ENCODE results near the gene POLA2. TPM values are rescaled to one million over a fixed set of nuclear protein-coding genes. Genes with fewer than 3 reads are reported as not detected.

The POLA2 gene
- 26.8 and 44.2 TPM in 2 replicates for total RNA-seq (2014; rRNA removed; shearing (Covaris generic))

GRCh38 chr11:65261591-65262380 lies at the start of gene POLA2:
Gene POLA2, plus strand, starts transcription at chr11:65261962. Its CDS starts 331 bp downstream, at chr11:65262293.
- Histone ChIP-seq H3K4me3 (peak within 1 kb of the TSS; percentile 61), H3K27ac (peak within 1 kb of the TSS; percentile 78), H3K27me3 (replicated peaks) (no peaks in the 10 kb centered on the region), H3K4me1 (replicated peaks) (peaks cover 10% of the 10 kb centered on the region), H3K9me3 (replicated peaks) (no peaks in the 10 kb centered on the region), H3K36me3 (peaks cover 34% of the 10 kb centered on the region)
- peak; percentile 99 to 100 for DNase-seq (ENCODE audit: low read depth in 1 of 2, low spot score in 2 of 2)

- 0 out of 2 replicates have a peak, but pooled peaks cover 4% of the 10 kb centered on the region for H3K4me1 ChIP-seq (replicated peaks)
- peak in 1 of 2 experiments; percentile 55 for DNase-seq (ENCODE audit: low read depth in 1 of 2, low spot score in 2 of 2)
- peaks cover 53% of the 10 kb centered on the region for H3K36me3 ChIP-seq
- no peak overlapping the region for H3K27ac ChIP-seq
- H3K9me3 ChIP-seq (replicated peaks): no peaks in the 10 kb centered on the region
- H3K4me3 ChIP-seq: no peak overlapping the region
- H3K27me3 ChIP-seq (replicated peaks): no peaks in the 10 kb centered on the region
Measured at GRCh38 chr11:65212226-65212801, 49.4 kb upstream of the POLA2 start.

- no peaks in the 10 kb centered on the region for H3K9me3 ChIP-seq (replicated peaks)
- H3K4me3 ChIP-seq: no peak overlapping the region
- peaks cover 8% of the 10 kb centered on the region; the same call in 1 of the 2 replicates for H3K4me1 ChIP-seq (replicated peaks)
- peaks cover 41% of the 10 kb centered on the region for H3K36me3 ChIP-seq
- no peak overlapping the region for H3K27ac ChIP-seq
- H3K27me3 ChIP-seq (replicated peaks): no peaks in the 10 kb centered on the region
- DNase-seq (ENCODE audit: low read depth in 1 of 2, low spot score in 2 of 2): peak in 1 of 2 experiments; percentile 53
Measured at GRCh38 chr11:65213322-65214211, 48.2 kb upstream of the POLA2 start.

- Histone ChIP-seq H3K4me3 (no peak overlapping the region), H3K27ac (no peak overlapping the region), H3K4me1 (replicated peaks) (peaks cover 10% of the 10 kb centered on the region; the same call in 1 of the 2 replicates), H3K27me3 (replicated peaks) (no peaks in the 10 kb centered on the region), H3K36me3 (peaks cover 33% of the 10 kb centered on the region), H3K9me3 (replicated peaks) (no peaks in the 10 kb centered on the region)
- DNase-seq (ENCODE audit: low read depth in 1 of 2, low spot score in 2 of 2): peak in 1 of 2 experiments; percentile 54
Measured at GRCh38 chr11:65214212-65214845, 47.4 kb upstream of the POLA2 start.

GRCh38 chr11:65215441-65216076 lies 46.2 kb upstream of the POLA2 start:
- Histone ChIP-seq H3K27ac (no peak overlapping the region), H3K27me3 (replicated peaks) (no peaks in the 10 kb centered on the region), H3K4me3 (no peak overlapping the region), H3K36me3 (peaks cover 21% of the 10 kb centered on the region), H3K4me1 (replicated peaks) (peaks cover 10% of the 10 kb centered on the region; the same call in 1 of the 2 replicates), H3K9me3 (replicated peaks) (no peaks in the 10 kb centered on the region)
- DNase-seq (ENCODE audit: low read depth in 1 of 2, low spot score in 2 of 2): peak in 1 of 2 experiments; percentile 49

- H3K9me3 ChIP-seq (replicated peaks): no peaks in the 10 kb centered on the region
- no peaks in the 10 kb centered on the region for H3K27me3 ChIP-seq (replicated peaks)
- peaks cover 10% of the 10 kb centered on the region; the same call in 1 of the 2 replicates for H3K4me1 ChIP-seq (replicated peaks)
- peaks cover 8% of the 10 kb centered on the region for H3K36me3 ChIP-seq
- DNase-seq (ENCODE audit: low read depth in 1 of 2, low spot score in 2 of 2): no peak
- no peak overlapping the region for H3K4me3 ChIP-seq
- H3K27ac ChIP-seq: no peak overlapping the region
Measured at GRCh38 chr11:65216830-65217229, 44.9 kb upstream of the POLA2 start.

GRCh38 chr11:65217441-65218423 lies 44.0 kb upstream of the POLA2 start:
- no peak for DNase-seq (ENCODE audit: low read depth in 1 of 2, low spot score in 2 of 2)
- Histone ChIP-seq H3K4me3 (no peak overlapping the region), H3K9me3 (replicated peaks) (no peaks in the 10 kb centered on the region), H3K27me3 (replicated peaks) (no peaks in the 10 kb centered on the region), H3K4me1 (replicated peaks) (peaks cover 10% of the 10 kb centered on the region; the same call in 1 of the 2 replicates), H3K36me3 (no peaks in the 10 kb centered on the region), H3K27ac (no peak overlapping the region)

GRCh38 chr11:65218446-65218845 lies 43.3 kb upstream of the POLA2 start:
- H3K27ac ChIP-seq: no peak overlapping the region
- H3K4me3 ChIP-seq: no peak overlapping the region
- no peak for DNase-seq (ENCODE audit: low read depth in 1 of 2, low spot score in 2 of 2)
- H3K36me3 ChIP-seq: no peaks in the 10 kb centered on the region
- H3K27me3 ChIP-seq (replicated peaks): no peaks in the 10 kb centered on the region
- no peaks in the 10 kb centered on the region for H3K9me3 ChIP-seq (replicated peaks)
- H3K4me1 ChIP-seq (replicated peaks): peaks cover 8% of the 10 kb centered on the region; the same call in 1 of the 2 replicates

- DNase-seq (ENCODE audit: low read depth in 1 of 2, low spot score in 2 of 2): no peak
- peaks cover 9% of the 10 kb centered on the region for H3K4me1 ChIP-seq (replicated peaks)
- H3K27me3 ChIP-seq (replicated peaks): no peaks in the 10 kb centered on the region
- no peak overlapping the region for H3K4me3 ChIP-seq
- no peaks in the 10 kb centered on the region for H3K36me3 ChIP-seq
- H3K27ac ChIP-seq: no peak overlapping the region
- no peaks in the 10 kb centered on the region for H3K9me3 ChIP-seq (replicated peaks)
Measured at GRCh38 chr11:65219930-65220213, 41.9 kb upstream of the POLA2 start.

- no peak for DNase-seq (ENCODE audit: low read depth in 1 of 2, low spot score in 2 of 2)
- Histone ChIP-seq H3K27ac (no peak overlapping the region), H3K4me3 (no peak overlapping the region), H3K9me3 (replicated peaks) (no peaks in the 10 kb centered on the region), H3K36me3 (no peaks in the 10 kb centered on the region), H3K4me1 (replicated peaks) (peaks cover 21% of the 10 kb centered on the region), H3K27me3 (replicated peaks) (no peaks in the 10 kb centered on the region)
Measured at GRCh38 chr11:65221026-65221425, 40.7 kb upstream of the POLA2 start.

GRCh38 chr11:65223011-65223410 lies 38.8 kb upstream of the POLA2 start:
- no peaks in the 10 kb centered on the region for H3K27me3 ChIP-seq (replicated peaks)
- no peak overlapping the region for H3K4me3 ChIP-seq

GRCh38 chr11:65224930-65225278 lies 36.9 kb upstream of the POLA2 start:
- Histone ChIP-seq H3K4me3 (no peak overlapping the region), H3K9me3 (replicated peaks) (no peaks in the 10 kb centered on the region), H3K4me1 (replicated peaks) (peaks cover 14% of the 10 kb centered on the region), H3K27ac (no peak overlapping the region), H3K27me3 (replicated peaks) (no peaks in the 10 kb centered on the region), H3K36me3 (no peaks in the 10 kb centered on the region)
- DNase-seq (ENCODE audit: low read depth in 1 of 2, low spot score in 2 of 2): peak in 1 of 2 experiments; percentile 52

More at GRCh38 chr11:65223011-65223410, 38.8 kb upstream of the POLA2 start:
- no peaks in the 10 kb centered on the region for H3K36me3 ChIP-seq
- H3K4me1 ChIP-seq (replicated peaks): peaks cover 18% of the 10 kb centered on the region
- H3K27ac ChIP-seq: no peak overlapping the region
- H3K9me3 ChIP-seq (replicated peaks): no peaks in the 10 kb centered on the region
- DNase-seq (ENCODE audit: low read depth in 1 of 2, low spot score in 2 of 2): no peak
